Panc1 (cell line): ENCODE results near the gene MPZL1. TPM values are rescaled to one million over a fixed set of nuclear protein-coding genes. Genes with fewer than 3 reads are reported as not detected.

Experiments
- ATAC-seq: fragments of 200-7000 bp; cut with Tn5 transposase; 2 replicates; pipeline ENCODE4 v1.9.1; 2020; ENCODE audit warnings: mild to moderate bottlenecking, moderate library complexity
- BruUV-seq: library from RNA; stranded (reverse); fragments of 400-500 nt; replicated peaks from 2 replicates; lab custom pipeline; 2021; lab: Mats Ljungman, UMichigan
- CTCF ChIA-PET: fragments of 300-600 bp; sonication (Branson Sonifier 250); formaldehyde crosslinking; loops from one replicate; lab custom pipeline; 2022; ENCODE audit warnings: antibody characterized with exemption; lab: Charles Lee
- POLR2A ChIA-PET: fragments of 300-600 bp; sonication (Branson Sonifier 250); formaldehyde crosslinking; loops from one replicate; lab custom pipeline; 2022; ENCODE audit warnings: antibody characterized with exemption; lab: Charles Lee
- DNase-seq: peaks from one replicate; pipeline ENCODE4 v3.0.0-alpha.2; 2010; ENCODE audit warnings: low read depth, low spot score
- H3K27ac ChIP-seq: 2 replicates; pipeline ENCODE4 v1.5.1; 2011; ENCODE audit warnings: mild to moderate bottlenecking, low read length, inconsistent platforms
- H3K27me3 ChIP-seq: fragments of 200-500 bp; sonication (Bioruptor generic); 2 replicates; pipeline ENCODE4 v1.6.0; 2014; ENCODE audit warnings: low read length, inconsistent platforms; ENCODE audit not compliant: control insufficient read depth, insufficient read depth
- H3K36me3 ChIP-seq: fragments of 200-500 bp; sonication (Bioruptor generic); 2 replicates; pipeline ENCODE4 v1.5.1; 2014; ENCODE audit warnings: inconsistent platforms, mild to moderate bottlenecking, low read length, moderate library complexity; ENCODE audit not compliant: control insufficient read depth, insufficient read depth
- H3K4me1 ChIP-seq: 2 replicates; pipeline ENCODE4 v1.5.1; 2011; ENCODE audit warnings: inconsistent platforms, mild to moderate bottlenecking, low read length, moderate library complexity; ENCODE audit not compliant: control insufficient read depth, insufficient read depth
- H3K4me3 ChIP-seq, 2 experiments: 2 replicates each; pipeline ENCODE4 v1.5.1; 2011 to 2012; ENCODE audit warnings: low read depth in 2 of 2, low read length in 2 of 2, mild to moderate bottlenecking in 2 of 2, inconsistent platforms in 1 of 2, moderate library complexity in 1 of 2
- H3K9me3 ChIP-seq: fragments of 200-500 bp; sonication (Bioruptor generic); 2 replicates; pipeline ENCODE4 v1.5.1; 2014; ENCODE audit warnings: low read depth, mild to moderate bottlenecking, inconsistent platforms, low read length, moderate library complexity; ENCODE audit not compliant: control insufficient read depth, insufficient read depth
- CTCF ChIP-seq: fragments of 450-650 bp; IDR thresholded peaks from 2 replicates; pipeline ENCODE4 v1.5.1; 2017; ENCODE audit warnings: mild to moderate bottlenecking
- POLR2AphosphoS5 ChIP-seq: IDR thresholded peaks from 2 replicates; pipeline ENCODE4 v1.6.1; 2012; ENCODE audit warnings: mild to moderate bottlenecking, low read depth, low read length, moderate library complexity
- REST ChIP-seq, 2 experiments: IDR thresholded peaks; 2 replicates each; pipeline ENCODE4 v1.6.1; 2011 to 2012; ENCODE audit warnings: low read depth in 2 of 2, control low read depth in 1 of 2, low read length in 1 of 2, mild to moderate bottlenecking in 1 of 2, moderate library complexity in 1 of 2; ENCODE audit not compliant: insufficient read depth in 1 of 2
- SIN3A ChIP-seq: IDR thresholded peaks from 2 replicates; pipeline ENCODE4 v1.6.1; 2012; ENCODE audit warnings: low read depth, mild to moderate bottlenecking, low read length, moderate library complexity, borderline replicate concordance; ENCODE audit not compliant: insufficient read depth
- TCF7L2 ChIP-seq: IDR thresholded peaks from 2 replicates; pipeline ENCODE4 v1.6.1; 2011; ENCODE audit warnings: mild to moderate bottlenecking, low read depth, low read length, inconsistent platforms
- in situ Hi-C: cut with HindIII; loops from 2 replicates; pipeline ENCODE4 v1.10.0; 2016; ENCODE audit warnings: low sequenced_read_pairs, low pct_unique_long_range_greater_than_20kb
- intact Hi-C: fragments of 100-400 bp; cut with micrococcal nuclease; formaldehyde crosslinking; loops from one replicate; pipeline ENCODE4 v1.10.0; 2022; ENCODE audit not compliant: unreplicated experiment
- total RNA-seq: library from RNA; stranded (reverse); gene quantifications from one replicate; pipeline ENCODE4 v1.2.1, GENCODE V29; 2021; ENCODE audit not compliant: unreplicated experiment

The MPZL1 gene
- total RNA-seq, 1 experiment from 2014 or later, result 72.0 TPM

GRCh38 chr1:167710836-167711235 is 10.9 kb upstream of the MPZL1 start:
- ChIA-PET POLR2A (no interaction called here), CTCF (no interaction called here)
- Histone ChIP-seq H3K27me3 (no peaks in the 10 kb centered on the region; the same call in 1 of the 2 replicates), H3K4me3 (no peak overlapping the region), H3K9me3 (no peaks in the 10 kb centered on the region), H3K4me1 (no peaks in the 10 kb centered on the region), H3K27ac (no peak overlapping the region), H3K36me3 (no peaks in the 10 kb centered on the region)
- no TSS peak for BruUV-seq
- TF ChIP-seq REST (IDR thresholded peaks at IDR 0.05; ENCODE audit: insufficient read depth in 1 of 2, low read depth in 2 of 2, low read length in 1 of 2), result no peak
- no peak for TF ChIP-seq CTCF
- TF ChIP-seq TCF7L2, result no peak
- TF ChIP-seq POLR2AphosphoS5, result no peak
- TF ChIP-seq SIN3A, result no peak
- intact Hi-C loops, result no loop called here
- no peak for DNase-seq
- in situ Hi-C loops, result no loop called here
- no peak for ATAC-seq

- BruUV-seq, result no TSS peak
- in situ Hi-C loops, result no loop called here
- ATAC-seq (no peak), DNase-seq (no peak)
- H3K4me3 ChIP-seq, result no peak overlapping the region
- no peaks in the 10 kb centered on the region for H3K36me3 ChIP-seq
- intact Hi-C loops, result no loop called here
- no peaks in the 10 kb centered on the region for H3K9me3 ChIP-seq
- peaks cover under 1% of the 10 kb centered on the region; the same call in 1 of the 2 replicates for H3K4me1 ChIP-seq
- no peaks in the 10 kb centered on the region; the same call in 1 of the 2 replicates for H3K27me3 ChIP-seq
- no peak for TF ChIP-seq TCF7L2
- no peak for TF ChIP-seq POLR2AphosphoS5
- TF ChIP-seq REST (IDR thresholded peaks at IDR 0.05; ENCODE audit: insufficient read depth in 1 of 2, low read depth in 2 of 2, low read length in 1 of 2), result no peak
- no peak for TF ChIP-seq CTCF
- TF ChIP-seq SIN3A, result no peak
- POLR2A ChIA-PET, result no interaction called here
- H3K27ac ChIP-seq, result no peak overlapping the region
- CTCF ChIA-PET, result no interaction called here
Measured at GRCh38 chr1:167711797-167712196, 10.0 kb upstream of the MPZL1 start.
